OCI-LY7 (cell line): ENCODE data around the gene SEL1L2.

Experiments used
- CTCF ChIP-seq: fragments of 200-600 bp; sonication (generic); conservative IDR thresholded peaks from 2 replicates; pipeline ENCODE4 v1.5.1; 2014; ENCODE audit warnings: mild to moderate bottlenecking, antibody characterized with exemption, low read length, moderate library complexity, mixed read lengths
- EZH2phosphoT487 ChIP-seq: fragments of 200-600 bp; sonication (generic); IDR thresholded peaks from 2 replicates; pipeline ENCODE4 v1.6.1; 2018; ENCODE audit warnings: low read depth, borderline replicate concordance, mild to moderate bottlenecking, mixed run types, antibody characterized with exemption, low read length, moderate library complexity, mixed read lengths

DNA sequence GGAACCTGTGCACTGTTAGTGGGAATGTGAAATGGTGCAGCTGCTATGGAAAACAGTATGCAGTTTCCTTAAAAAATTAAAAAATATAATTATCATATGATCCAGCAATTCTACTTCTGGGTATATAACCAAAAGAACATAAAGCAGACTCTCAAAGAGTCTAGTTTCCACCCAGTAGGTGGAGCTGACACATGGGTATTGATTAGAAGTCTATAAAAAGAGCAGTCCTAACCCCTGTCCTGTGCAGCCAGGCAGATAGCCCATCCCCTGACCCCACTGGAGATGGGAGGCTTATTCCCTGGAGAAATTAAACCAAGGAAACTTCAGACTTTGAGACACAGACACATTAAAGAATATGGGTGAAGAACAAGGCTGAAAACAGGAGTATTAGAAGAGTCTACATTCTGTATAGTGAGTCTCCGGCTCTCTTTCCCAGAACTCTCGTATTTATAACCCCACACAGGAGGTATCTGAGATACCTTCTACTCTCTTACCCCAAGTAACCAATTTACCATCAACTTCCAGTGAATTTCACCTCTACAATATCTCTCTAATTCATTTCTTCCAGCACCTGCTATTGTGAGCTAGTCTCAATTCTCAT, 92.3 kb downstream of the SEL1L2 start:
- TF ChIP-seq CTCF (peak; percentile 31; the same call in 1 of the 2 replicates), EZH2phosphoT487 (no peak)
